ENCODE results near the gene UAP1L1. TPM values are rescaled to one million over a fixed set of nuclear protein-coding genes. Genes with fewer than 3 reads are reported as not detected.

Gene UAP1L1
- total and polyA plus RNA-seq, 7 donors = 2.9 to 9.6 (median 5.7) TPM

- intact Hi-C loops (cut with DNase I) = loop anchor here (5.0 kb wide), 1 partner anchor 59 kb away; the partner anchor contains the start of genes ANAPC2 and SSNA1
- no peaks in the 10 kb centered on the region for H3K36me3 ChIP-seq
- DNase-seq = no peak
- peak overlapping the region in 2 of 4 donors; percentile 72 to 79 for H3K4me3 ChIP-seq
- TF ChIP-seq CTCF (IDR thresholded peaks at IDR 0.05) (no peak), POLR2AphosphoS5 (IDR thresholded peaks at IDR 0.05) (no peak), EP300 (IDR thresholded peaks at IDR 0.05) (no peak), POLR2A (IDR thresholded peaks at IDR 0.05) (no peak)
- peaks cover 0 to 7% (median 4%) of the 10 kb centered on the region in 4 donors for H3K9me3 ChIP-seq
- H3K27me3 ChIP-seq = peaks cover 0 to 22% (median 0%) of the 10 kb centered on the region in 3 donors
- peak overlapping the region in 1 of 4 donors; percentile 79 for H3K27ac ChIP-seq
- 56 to 64% methylated on average over 19 of the region's 19 CpGs for WGBS, 2 donors
- peaks cover 0 to 31% (median 23%) of the 10 kb centered on the region in 4 donors for H3K4me1 ChIP-seq
These were observed 51.0 kb downstream of the UAP1L1 start for GRCh38 chr9:137128158-137128861.

- TF ChIP-seq CTCF (IDR thresholded peaks at IDR 0.05) (no peak), POLR2A (IDR thresholded peaks at IDR 0.05) (no peak), POLR2AphosphoS5 (IDR thresholded peaks at IDR 0.05) (no peak), EP300 (IDR thresholded peaks at IDR 0.05) (no peak)
- intact Hi-C loops (cut with DNase I) = loop anchor here (5.0 kb wide), 1 partner anchor 58 kb away; the partner anchor contains the start of genes ANAPC2 and SSNA1
- peaks cover 0 to 31% (median 23%) of the 10 kb centered on the region in 4 donors for H3K4me1 ChIP-seq
- WGBS, 2 donors = 23 to 32% methylated on average over 37 of the region's 37 CpGs
- no peak for DNase-seq
- H3K4me3 ChIP-seq = peak overlapping the region; percentile 44 to 79 (median 64)
- no peaks in the 10 kb centered on the region for H3K36me3 ChIP-seq
- peak overlapping the region; percentile 61 to 79 (median 67) for H3K27ac ChIP-seq
- peaks cover 0 to 7% (median 4%) of the 10 kb centered on the region in 4 donors for H3K9me3 ChIP-seq
- peaks cover 0 to 29% (median 0%) of the 10 kb centered on the region in 3 donors for H3K27me3 ChIP-seq
These were observed 51.6 kb downstream of the UAP1L1 start for GRCh38 chr9:137128862-137129455.

- H3K4me3 ChIP-seq = peak overlapping the region; percentile 44 to 79 (median 64)
- H3K4me1 ChIP-seq = peaks cover 0 to 31% (median 23%) of the 10 kb centered on the region in 4 donors
- H3K9me3 ChIP-seq = peaks cover 0 to 7% (median 4%) of the 10 kb centered on the region in 4 donors
- 1 to 3% methylated on average over 86 of the region's 86 CpGs for WGBS, 2 donors
- DNase-seq = peak; percentile 91
- intact Hi-C loops (cut with DNase I) = loop anchor here (5.0 kb wide), 1 partner anchor 58 kb away; the partner anchor contains the start of genes ANAPC2 and SSNA1
- peak overlapping the region; percentile 61 to 79 (median 67) for H3K27ac ChIP-seq
- H3K36me3 ChIP-seq = no peaks in the 10 kb centered on the region
- H3K27me3 ChIP-seq = peaks cover 0 to 35% (median 0%) of the 10 kb centered on the region in 3 donors
- peak in 2 of 4 donors; percentile 37 to 58 for TF ChIP-seq POLR2AphosphoS5 (IDR thresholded peaks at IDR 0.05)
- no peak for TF ChIP-seq EP300 (IDR thresholded peaks at IDR 0.05)
- no peak for TF ChIP-seq POLR2A (IDR thresholded peaks at IDR 0.05)
- no peak for TF ChIP-seq CTCF (IDR thresholded peaks at IDR 0.05)
These were observed 52.3 kb downstream of the UAP1L1 start for GRCh38 chr9:137129456-137130175.

- Histone ChIP-seq H3K36me3 (no peaks in the 10 kb centered on the region), H3K27me3 (peaks cover 0 to 42% (median 0%) of the 10 kb centered on the region in 3 donors), H3K4me3 (peak overlapping the region; percentile 44 to 79 (median 64)), H3K4me1 (peaks cover 0 to 31% (median 23%) of the 10 kb centered on the region in 4 donors), H3K9me3 (peaks cover 0 to 7% (median 4%) of the 10 kb centered on the region in 4 donors), H3K27ac (peak overlapping the region in 3 of 4 donors; percentile 61 to 79 (median 70))
- DNase-seq = no peak
- 6 to 33% methylated on average over 58 of the region's 58 CpGs for WGBS, 2 donors
- TF ChIP-seq POLR2A (IDR thresholded peaks at IDR 0.05) (no peak), CTCF (IDR thresholded peaks at IDR 0.05) (no peak), POLR2AphosphoS5 (IDR thresholded peaks at IDR 0.05) (no peak)
- intact Hi-C loops (cut with DNase I) = no loop called here
These were observed 52.9 kb downstream of the UAP1L1 start for GRCh38 chr9:137130176-137130755.
